Ishikawa (cell line): ENCODE results near the gene GALNT1.
A peak's percentile ranks its signal among the peaks of the same experiment; 100 is the strongest.

ENCODE experiments used
- CREB1 ChIP-seq: IDR thresholded peaks from 2 replicates; pipeline ENCODE4 v1.6.1; 2012; ENCODE audit warnings: low read depth
- MAX ChIP-seq: IDR thresholded peaks from 2 replicates; pipeline ENCODE4 v1.6.1; 2012
- RAD21 ChIP-seq: IDR thresholded peaks from 2 replicates; pipeline ENCODE4 v1.6.1; 2012; ENCODE audit warnings: low read depth
- TF ChIP-seq, protein P1 (sequence below): IDR thresholded peaks from 2 replicates; pipeline ENCODE4 v1.6.1; 2012; ENCODE audit warnings: low read depth, mild to moderate bottlenecking

The GALNT1 gene

DNA sequence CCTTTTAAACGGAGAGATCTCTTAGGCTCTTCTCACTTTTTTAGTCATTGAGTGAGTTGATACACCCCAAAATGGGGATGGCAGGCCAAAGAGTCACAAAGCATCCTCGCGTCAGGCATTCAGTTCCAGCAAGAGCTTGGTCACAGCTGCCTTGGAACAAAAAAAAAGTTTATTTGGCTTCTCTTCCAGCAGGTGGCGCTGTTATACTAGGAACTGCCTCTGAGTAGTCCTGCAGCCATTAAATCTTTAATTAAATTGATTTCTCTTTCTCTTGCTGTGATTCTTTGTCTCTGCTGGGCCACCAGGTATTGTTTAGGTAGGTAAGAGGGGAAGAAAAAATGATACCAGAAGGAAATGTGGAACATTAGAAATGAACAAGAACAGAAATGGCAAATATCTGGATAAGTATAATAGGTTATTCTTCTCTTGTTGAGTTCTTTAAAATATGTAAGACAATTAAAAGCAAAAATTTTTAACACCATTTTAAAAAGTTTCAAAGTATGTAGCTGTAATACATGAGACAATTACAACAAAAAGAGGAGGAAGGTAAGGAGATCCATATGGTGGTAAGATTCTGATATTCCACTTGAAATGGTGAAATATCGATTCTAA is 175.1 kb downstream of the GALNT1 start:
- TF ChIP-seq MAX (no peak), CREB1 (no peak), RAD21 (peak; percentile 94)
- TF ChIP-seq, protein P1, sequence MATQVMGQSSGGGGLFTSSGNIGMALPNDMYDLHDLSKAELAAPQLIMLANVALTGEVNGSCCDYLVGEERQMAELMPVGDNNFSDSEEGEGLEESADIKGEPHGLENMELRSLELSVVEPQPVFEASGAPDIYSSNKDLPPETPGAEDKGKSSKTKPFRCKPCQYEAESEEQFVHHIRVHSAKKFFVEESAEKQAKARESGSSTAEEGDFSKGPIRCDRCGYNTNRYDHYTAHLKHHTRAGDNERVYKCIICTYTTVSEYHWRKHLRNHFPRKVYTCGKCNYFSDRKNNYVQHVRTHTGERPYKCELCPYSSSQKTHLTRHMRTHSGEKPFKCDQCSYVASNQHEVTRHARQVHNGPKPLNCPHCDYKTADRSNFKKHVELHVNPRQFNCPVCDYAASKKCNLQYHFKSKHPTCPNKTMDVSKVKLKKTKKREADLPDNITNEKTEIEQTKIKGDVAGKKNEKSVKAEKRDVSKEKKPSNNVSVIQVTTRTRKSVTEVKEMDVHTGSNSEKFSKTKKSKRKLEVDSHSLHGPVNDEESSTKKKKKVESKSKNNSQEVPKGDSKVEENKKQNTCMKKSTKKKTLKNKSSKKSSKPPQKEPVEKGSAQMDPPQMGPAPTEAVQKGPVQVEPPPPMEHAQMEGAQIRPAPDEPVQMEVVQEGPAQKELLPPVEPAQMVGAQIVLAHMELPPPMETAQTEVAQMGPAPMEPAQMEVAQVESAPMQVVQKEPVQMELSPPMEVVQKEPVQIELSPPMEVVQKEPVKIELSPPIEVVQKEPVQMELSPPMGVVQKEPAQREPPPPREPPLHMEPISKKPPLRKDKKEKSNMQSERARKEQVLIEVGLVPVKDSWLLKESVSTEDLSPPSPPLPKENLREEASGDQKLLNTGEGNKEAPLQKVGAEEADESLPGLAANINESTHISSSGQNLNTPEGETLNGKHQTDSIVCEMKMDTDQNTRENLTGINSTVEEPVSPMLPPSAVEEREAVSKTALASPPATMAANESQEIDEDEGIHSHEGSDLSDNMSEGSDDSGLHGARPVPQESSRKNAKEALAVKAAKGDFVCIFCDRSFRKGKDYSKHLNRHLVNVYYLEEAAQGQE: no peak
